ENCODE measurements around the gene STARD9. TPM values are rescaled to one million over a fixed set of nuclear protein-coding genes. Genes with fewer than 3 reads are reported as not detected.
"Not testable (repeated sequence)": the region's sequence is repeated elsewhere in the genome, so short reads cannot be mapped to it uniquely, and the experiment has no call there.

The STARD9 gene
- polyA plus RNA-seq, 4 donors: 8.2 to 18.7 (median 10.8) TPM

DNA sequence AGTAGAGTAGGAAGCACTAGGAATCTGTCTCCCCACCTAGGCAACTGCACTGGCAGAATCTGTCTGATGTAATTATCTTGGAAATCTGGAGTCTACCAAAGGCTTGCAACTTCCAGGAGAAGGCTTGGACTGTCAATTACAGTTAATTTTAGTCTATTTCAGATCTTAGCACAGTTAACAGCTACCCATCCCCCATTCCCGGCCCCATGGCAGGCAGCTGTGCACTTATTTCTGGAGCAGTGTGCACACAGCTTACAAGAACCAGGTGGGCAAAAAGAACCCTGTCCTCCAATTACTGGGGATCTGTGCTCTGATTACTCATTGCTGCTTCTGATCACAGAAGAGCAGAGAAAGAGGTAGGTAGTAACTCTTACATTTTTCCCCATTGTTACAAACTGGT, 173.9 kb downstream of the STARD9 start:
- DNase-seq (ENCODE audit: low read depth in 4 of 4, low spot score in 3 of 4): no peak

DNA sequence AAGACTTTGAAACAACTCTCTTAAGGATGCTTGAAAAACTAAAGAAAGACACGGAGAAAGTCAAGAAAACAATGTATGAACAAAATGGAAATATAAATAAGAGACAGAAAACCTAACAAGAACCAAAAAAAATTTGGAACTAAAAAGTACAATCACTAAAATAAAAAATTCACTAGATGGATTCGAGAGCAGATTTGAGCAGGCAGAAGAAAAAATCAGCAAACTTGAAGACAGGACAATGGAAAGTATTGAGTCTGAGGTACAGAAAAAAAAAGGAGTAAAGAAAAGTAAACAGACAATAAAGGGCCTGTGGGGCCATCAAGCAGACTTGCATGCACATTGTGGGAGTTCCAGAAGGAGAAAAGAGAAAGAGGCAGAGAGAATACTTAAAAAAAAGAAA, 174.9 kb downstream of the STARD9 start:
- no peak for DNase-seq (ENCODE audit: low read depth in 4 of 4, low spot score in 3 of 4)

DNA sequence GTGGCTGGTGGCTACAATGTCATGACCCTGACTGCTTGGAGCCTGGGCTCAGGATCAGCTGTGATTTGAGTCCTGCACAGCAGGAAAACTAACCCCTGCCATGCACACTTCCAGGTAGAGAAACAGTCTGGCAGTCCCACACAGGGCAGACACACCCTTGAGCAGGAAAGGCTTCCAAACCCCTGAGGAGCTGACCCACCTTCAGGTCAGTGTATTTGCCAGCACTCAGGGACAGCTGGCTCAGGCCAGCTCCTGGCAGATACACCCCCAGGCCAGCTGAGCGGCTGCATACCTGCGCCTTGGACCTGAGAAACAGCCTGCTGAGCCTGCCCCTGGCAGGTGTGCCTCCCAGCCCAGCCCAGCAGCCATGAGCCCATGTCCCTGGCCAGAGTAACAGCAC, 183.7 kb downstream of the STARD9 start:
- DNase-seq (ENCODE audit: low read depth in 4 of 4, low spot score in 3 of 4): no peak

DNA sequence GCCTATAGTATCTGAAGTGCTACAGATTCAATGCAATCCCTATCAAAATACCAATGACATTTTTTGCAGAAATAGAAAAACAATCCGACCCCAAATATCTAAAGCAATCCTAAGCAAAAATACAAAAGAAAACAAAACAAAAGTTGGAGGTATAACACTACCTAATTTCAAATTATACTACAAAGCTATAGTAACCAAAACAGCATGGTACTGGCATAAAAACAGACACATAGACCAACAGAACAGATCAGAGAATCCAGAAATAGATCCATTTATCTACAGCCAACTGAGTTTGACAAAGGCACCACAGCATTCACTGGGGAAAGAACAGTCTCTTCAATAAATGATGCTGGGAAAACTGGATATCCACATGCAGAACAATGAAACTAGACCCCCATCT, 185.4 kb downstream of the STARD9 start:
- DNase-seq (ENCODE audit: low read depth in 4 of 4, low spot score in 3 of 4): no peak

DNA sequence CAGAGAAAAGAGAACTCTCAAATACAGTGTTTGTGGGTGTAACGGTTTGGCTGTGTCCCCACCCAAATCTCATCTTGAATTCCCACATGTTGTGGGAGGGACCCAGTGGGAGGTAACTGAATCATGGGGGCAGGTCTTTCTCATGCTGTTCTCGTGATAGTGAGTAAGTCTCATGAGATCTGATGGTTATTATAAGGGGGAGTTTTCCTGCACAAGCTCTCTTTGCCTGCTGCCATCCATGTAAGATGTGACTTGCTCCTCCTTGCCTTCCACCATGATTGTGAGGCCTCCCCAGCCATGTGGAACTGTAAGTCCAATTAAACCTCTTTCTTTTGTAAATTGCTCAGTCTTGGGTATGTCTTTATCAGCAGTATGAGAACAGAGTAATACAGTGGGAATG, 186.4 kb downstream of the STARD9 start:
- not testable (repeated sequence) for DNase-seq (ENCODE audit: low read depth in 4 of 4, low spot score in 3 of 4)

DNA sequence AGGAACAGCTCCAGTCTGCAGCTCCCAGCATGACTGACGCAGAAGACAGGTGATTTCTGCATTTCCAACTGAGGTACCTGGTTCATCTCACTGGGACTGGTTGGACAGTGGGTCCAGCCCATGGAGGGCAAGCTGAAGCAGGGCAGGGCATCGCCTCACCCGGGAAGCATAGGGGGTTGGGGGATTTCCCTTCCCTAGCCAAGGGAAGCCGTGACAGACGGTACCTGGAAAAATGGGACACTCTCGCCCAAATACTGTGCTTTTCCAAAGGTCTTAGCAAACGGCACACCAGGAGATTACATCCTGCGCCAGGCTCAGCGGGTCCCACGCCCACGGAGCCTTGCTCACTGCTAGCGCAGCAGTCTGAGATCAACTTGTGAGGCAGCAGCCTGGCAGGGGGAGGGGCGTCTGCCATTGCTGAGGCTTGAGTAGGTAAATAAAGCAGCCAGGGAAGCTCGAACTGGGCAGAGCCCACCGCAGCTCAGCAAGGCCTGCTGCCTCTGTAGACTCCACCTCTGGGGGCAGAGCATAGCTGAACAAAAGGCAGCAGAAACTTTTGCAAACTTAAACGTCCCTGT, 188.8 kb downstream of the STARD9 start:
- DNase-seq (ENCODE audit: low read depth in 4 of 4, low spot score in 3 of 4): not testable (repeated sequence)

DNA sequence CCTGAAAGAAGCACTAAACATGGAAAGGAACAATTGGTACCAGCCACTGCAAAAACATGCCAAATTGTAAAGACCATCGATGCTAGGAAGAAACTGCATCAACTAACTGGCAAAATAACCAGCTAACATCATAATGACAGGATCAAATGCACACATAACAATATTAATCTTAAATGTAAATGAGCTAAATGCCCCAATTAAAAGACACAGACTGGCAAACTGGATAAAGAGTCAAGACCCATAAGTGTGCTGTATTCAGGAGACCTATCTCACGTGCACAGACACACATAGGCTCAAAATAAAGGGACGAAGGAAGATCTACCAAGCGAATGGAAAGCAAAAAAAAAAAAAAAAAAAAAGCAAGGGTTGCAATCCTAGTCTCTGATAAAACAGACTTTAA, 190.7 kb downstream of the STARD9 start:
- not testable (repeated sequence) for DNase-seq (ENCODE audit: low read depth in 4 of 4, low spot score in 3 of 4)

Other genes with a start within 250 kb of the STARD9 start
- gene CAPN3, start 216.1 kb upstream of the STARD9 start, polyA plus RNA-seq (ENCODE audit: insufficient read length in 4 of 4): 10 to 100 TPM in 3 of 4 donors, 1 to 10 TPM in 1; 7.5 to 29.4 (median 22.5) TPM
- 10 to 100 TPM; 41.8 to 51.1 (median 46.7) TPM for gene ZNF106, start 84.5 kb upstream of the STARD9 start, polyA plus RNA-seq (ENCODE audit: insufficient read length in 4 of 4)
- 100 to 1,000 TPM in 2 of 4 donors, 10 to 100 TPM in 2; 71.6 to 107 (median 96.6) TPM for gene SNAP23, start 80.0 kb upstream of the STARD9 start, polyA plus RNA-seq (ENCODE audit: insufficient read length in 4 of 4)
- 10 to 100 TPM; 20.8 to 23.0 (median 22.0) TPM for gene LRRC57, start 26.8 kb upstream of the STARD9 start, polyA plus RNA-seq (ENCODE audit: insufficient read length in 4 of 4)
- 10 to 100 TPM; 22.1 to 32.4 (median 27.1) TPM for gene HAUS2, start 26.8 kb upstream of the STARD9 start, polyA plus RNA-seq (ENCODE audit: insufficient read length in 4 of 4)
- gene CDAN1, start 161.5 kb downstream of the STARD9 start, polyA plus RNA-seq (ENCODE audit: insufficient read length in 4 of 4): 10 to 100 TPM; 14.7 to 24.5 (median 17.4) TPM